Measurements from ENCODE around the gene ALLC.

Gene ALLC

DNA sequence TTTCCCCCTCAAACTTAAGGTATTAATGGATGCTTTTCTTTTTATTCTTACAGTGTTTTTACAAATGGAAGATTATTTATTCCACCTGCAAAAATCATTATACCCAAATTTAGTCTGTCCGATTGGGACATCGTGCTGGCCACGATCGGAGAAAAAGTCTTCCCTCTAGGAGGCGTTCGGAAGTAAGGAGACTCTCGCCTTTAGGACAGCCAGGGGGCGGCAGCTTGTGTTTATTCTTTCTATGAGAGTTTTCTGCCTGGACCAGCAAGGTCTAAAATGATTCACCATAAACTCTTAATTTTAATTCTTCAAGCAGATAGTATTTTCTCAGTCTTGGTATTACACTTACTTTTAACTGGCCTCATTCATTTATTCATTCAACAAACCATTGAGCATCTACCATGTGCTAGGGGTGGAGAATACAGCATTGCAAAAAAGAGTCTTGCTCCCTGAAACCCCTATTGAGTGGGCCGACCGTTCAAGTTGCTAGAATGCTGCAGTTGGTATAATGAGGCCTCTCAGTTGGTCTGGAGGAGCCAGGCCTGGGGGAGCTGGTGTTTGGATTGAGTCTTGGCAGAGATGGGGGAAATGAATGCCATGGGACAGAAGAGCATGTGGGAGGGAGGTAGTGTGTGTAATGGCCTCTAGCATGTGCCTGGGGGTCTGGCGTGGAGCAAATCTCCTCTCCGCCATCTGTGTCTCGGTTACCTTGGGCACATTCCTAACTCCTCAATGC lies 84.0 kb downstream of the ALLC start:
- Mint-ChIP-seq H3K27me3 (peaks cover 5% of the 10 kb centered on the region), H3K27ac (no peak overlapping the region), H3K9me3 (ENCODE audit: low read depth) (no peaks in the 10 kb centered on the region), H3K4me1 (ENCODE audit: low read depth) (no peaks in the 10 kb centered on the region), H3K36me3 (no peaks in the 10 kb centered on the region), H3K4me3 (no peak overlapping the region)

GRCh38 chr2:3742743-3743508 lies 84.9 kb downstream of the ALLC start:
- Mint-ChIP-seq H3K4me1 (ENCODE audit: low read depth) (no peaks in the 10 kb centered on the region), H3K4me3 (no peak overlapping the region), H3K27me3 (peaks cover 9% of the 10 kb centered on the region), H3K9me3 (ENCODE audit: low read depth) (no peaks in the 10 kb centered on the region), H3K27ac (no peak overlapping the region), H3K36me3 (no peaks in the 10 kb centered on the region)

DNA sequence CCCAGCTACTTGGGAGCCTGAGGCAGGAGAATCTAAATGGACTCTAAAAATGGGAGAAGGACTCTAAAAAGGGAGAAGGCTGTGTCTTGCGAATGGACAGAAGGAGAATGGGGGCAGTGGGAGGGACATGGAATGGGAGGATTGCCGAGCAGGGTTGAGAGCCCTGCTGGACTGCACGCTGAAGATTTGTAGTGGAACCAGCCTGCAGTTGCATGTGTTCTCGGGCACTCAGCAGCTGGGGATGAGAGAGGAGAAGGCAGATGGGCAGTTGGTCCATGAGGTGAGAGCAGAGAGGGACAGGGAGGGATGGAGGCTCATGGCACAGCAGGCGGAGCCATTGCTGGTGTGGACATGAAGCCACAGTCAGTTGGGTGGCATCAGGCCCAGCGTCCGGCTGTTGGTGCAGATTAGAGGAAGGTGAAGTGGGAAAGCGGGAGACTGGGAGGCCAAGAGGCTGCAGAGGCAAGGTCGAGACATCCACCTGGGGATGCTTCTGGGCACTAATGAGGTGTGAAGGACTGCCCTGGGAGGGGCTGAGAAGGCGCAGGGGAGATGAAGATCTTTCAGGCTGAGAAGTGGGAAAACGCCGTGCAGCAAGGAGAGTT lies 86.1 kb downstream of the ALLC start:
- H3K36me3 Mint-ChIP-seq, result no peaks in the 10 kb centered on the region
- H3K27ac Mint-ChIP-seq, result no peak overlapping the region
- no peaks in the 10 kb centered on the region for H3K4me1 Mint-ChIP-seq (ENCODE audit: low read depth)
- no peak overlapping the region for H3K4me3 Mint-ChIP-seq
- no peaks in the 10 kb centered on the region for H3K9me3 Mint-ChIP-seq (ENCODE audit: low read depth)
- peaks cover 10% of the 10 kb centered on the region for H3K27me3 Mint-ChIP-seq

GRCh38 chr2:3745920-3746319 lies 87.9 kb downstream of the ALLC start:
- Mint-ChIP-seq H3K4me1 (ENCODE audit: low read depth) (no peaks in the 10 kb centered on the region), H3K27me3 (peaks cover 10% of the 10 kb centered on the region), H3K36me3 (no peaks in the 10 kb centered on the region), H3K9me3 (ENCODE audit: low read depth) (no peaks in the 10 kb centered on the region), H3K4me3 (no peak overlapping the region), H3K27ac (no peak overlapping the region)

DNA sequence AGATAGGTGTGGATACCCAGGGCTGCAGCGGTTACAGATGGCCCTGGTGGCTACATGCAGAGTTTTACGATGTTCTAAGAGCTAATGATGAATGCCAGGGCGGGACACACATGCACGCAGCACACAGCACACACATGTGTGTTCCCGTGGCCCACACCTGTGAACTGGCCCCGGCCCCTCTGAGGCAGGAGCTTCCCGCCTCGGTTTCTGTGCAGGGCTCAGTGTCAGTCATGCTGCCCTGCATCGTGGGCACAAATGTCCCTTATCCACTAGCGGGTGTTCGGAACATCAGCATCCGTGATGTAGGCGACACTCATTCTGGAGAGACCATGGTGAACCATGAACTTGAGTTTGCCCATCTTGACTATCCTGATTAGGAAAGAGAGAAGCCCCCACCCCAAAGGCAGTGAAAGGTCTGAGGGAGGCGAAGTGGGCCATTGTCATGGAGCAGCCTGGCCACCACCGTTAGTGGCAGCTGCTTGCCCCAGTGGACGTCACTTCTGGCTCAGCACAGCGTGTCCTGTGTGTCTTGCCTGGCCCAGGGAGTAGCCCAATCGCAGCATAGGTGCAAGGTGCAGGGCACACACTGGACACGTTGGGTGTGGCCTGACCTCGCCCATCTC lies 89.1 kb downstream of the ALLC start:
- Mint-ChIP-seq H3K9me3 (ENCODE audit: low read depth) (no peaks in the 10 kb centered on the region), H3K4me1 (ENCODE audit: low read depth) (no peaks in the 10 kb centered on the region), H3K27ac (no peak overlapping the region), H3K4me3 (no peak overlapping the region), H3K27me3 (peaks cover 15% of the 10 kb centered on the region), H3K36me3 (no peaks in the 10 kb centered on the region)

GRCh38 chr2:3747826-3748225 lies 89.8 kb downstream of the ALLC start:
- Mint-ChIP-seq H3K4me1 (ENCODE audit: low read depth) (no peaks in the 10 kb centered on the region), H3K9me3 (ENCODE audit: low read depth) (no peaks in the 10 kb centered on the region), H3K27ac (no peak overlapping the region), H3K27me3 (peaks cover 15% of the 10 kb centered on the region), H3K4me3 (no peak overlapping the region), H3K36me3 (no peaks in the 10 kb centered on the region)

DNA sequence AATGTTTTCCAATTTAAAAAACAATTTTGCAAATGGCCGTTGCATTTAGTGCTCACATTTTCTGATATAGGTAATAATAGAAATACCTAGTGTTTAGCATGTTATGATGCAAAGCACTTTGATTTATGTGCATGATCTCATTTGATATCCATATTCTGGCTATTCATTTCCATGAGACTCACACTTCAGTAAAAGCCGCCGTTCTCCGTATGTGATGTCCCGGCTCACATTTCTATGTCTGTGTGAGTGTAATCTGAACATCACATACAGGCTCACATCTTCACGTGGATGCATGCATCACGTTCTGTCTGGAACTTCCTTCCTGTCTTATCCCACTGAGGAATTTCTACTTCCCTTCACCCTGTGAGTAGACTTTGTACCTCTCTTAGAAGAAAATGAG lies 91.2 kb downstream of the ALLC start:
- H3K27ac Mint-ChIP-seq, result no peak overlapping the region
- H3K9me3 Mint-ChIP-seq (ENCODE audit: low read depth), result no peaks in the 10 kb centered on the region
- H3K4me1 Mint-ChIP-seq (ENCODE audit: low read depth), result no peaks in the 10 kb centered on the region
- no peak overlapping the region for H3K4me3 Mint-ChIP-seq
- no peaks in the 10 kb centered on the region for H3K36me3 Mint-ChIP-seq
- peaks cover 12% of the 10 kb centered on the region for H3K27me3 Mint-ChIP-seq

DNA sequence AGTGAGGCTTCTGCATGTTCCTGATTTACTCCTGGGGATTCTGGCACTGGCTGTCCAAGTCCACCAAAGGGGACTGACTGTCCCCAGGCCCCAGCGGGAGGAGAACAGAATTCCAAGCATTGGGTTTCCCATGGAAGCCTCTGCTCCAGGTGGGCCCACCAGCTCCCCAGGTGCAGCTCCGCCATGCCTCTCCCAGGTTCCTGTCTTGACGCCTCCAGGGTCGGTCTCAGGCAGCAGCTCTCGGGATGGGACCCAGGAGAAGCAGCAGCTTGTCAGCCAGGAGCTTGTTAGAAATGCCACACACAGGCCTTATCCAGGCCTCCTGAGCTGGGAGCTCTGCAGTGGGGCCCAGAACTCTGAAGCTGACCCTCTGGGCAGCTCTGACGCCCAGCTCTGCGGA lies 93.3 kb downstream of the ALLC start:
- H3K4me3 Mint-ChIP-seq, result no peak overlapping the region
- H3K4me1 Mint-ChIP-seq (ENCODE audit: low read depth), result no peaks in the 10 kb centered on the region
- H3K36me3 Mint-ChIP-seq, result no peaks in the 10 kb centered on the region
- no peaks in the 10 kb centered on the region for H3K9me3 Mint-ChIP-seq (ENCODE audit: low read depth)
- peaks cover 12% of the 10 kb centered on the region for H3K27me3 Mint-ChIP-seq
- no peak overlapping the region for H3K27ac Mint-ChIP-seq

DNA sequence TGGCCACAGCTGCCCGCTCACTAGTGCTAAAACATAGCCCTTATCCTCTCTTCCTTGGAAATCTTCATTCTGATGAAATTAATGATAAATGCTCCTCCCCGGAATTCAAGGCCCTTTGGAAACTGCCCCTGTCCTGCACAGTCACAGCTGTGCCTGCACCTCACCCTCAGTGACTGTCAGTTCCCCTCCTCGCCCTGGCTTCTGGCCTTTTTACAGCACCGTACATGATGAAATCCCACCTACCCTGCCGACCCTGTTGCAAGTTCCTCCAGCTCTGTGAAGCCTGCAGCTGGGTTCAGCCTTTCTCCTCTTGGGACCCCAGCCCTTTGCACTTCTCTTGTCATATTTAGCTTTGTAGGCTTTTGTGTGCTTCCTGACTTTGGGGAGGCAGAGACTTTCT lies 93.8 kb downstream of the ALLC start:
- no peaks in the 10 kb centered on the region for H3K9me3 Mint-ChIP-seq (ENCODE audit: low read depth)
- peaks cover 10% of the 10 kb centered on the region for H3K27me3 Mint-ChIP-seq
- H3K4me1 Mint-ChIP-seq (ENCODE audit: low read depth), result no peaks in the 10 kb centered on the region
- no peak overlapping the region for H3K4me3 Mint-ChIP-seq
- no peak overlapping the region for H3K27ac Mint-ChIP-seq
- no peaks in the 10 kb centered on the region for H3K36me3 Mint-ChIP-seq

Data from activated naive CD8-positive, alpha-beta T cell (primary cell).